HEK293 (cell line): Measurements from ENCODE around the gene EFHC1.

ENCODE experiments used
- AEBP2 ChIP-seq: fragments of 450-650 bp; formaldehyde crosslinking; IDR thresholded peaks from 2 replicates; pipeline ENCODE4 v1.5.1; 2016; ENCODE audit warnings: missing biosample characterization, missing genetic modification characterization, borderline replicate concordance
- BCL11B ChIP-seq: fragments of 450-650 bp; formaldehyde crosslinking; IDR thresholded peaks from 2 replicates; pipeline ENCODE4 v1.5.1; 2016; ENCODE audit warnings: low read depth, missing biosample characterization, missing genetic modification characterization
- EGR2 ChIP-seq: fragments of 450-650 bp; formaldehyde crosslinking; IDR thresholded peaks from 2 replicates; pipeline ENCODE4 v1.5.1; 2016; ENCODE audit warnings: low read depth, missing biosample characterization, missing genetic modification characterization
- GFI1B ChIP-seq: fragments of 450-650 bp; formaldehyde crosslinking; IDR thresholded peaks from 2 replicates; pipeline ENCODE4 v1.5.1; 2016; ENCODE audit warnings: missing biosample characterization, missing genetic modification characterization
- IKZF3 ChIP-seq: fragments of 450-650 bp; IDR thresholded peaks from 2 replicates; pipeline ENCODE4 v1.5.0; 2018; ENCODE audit warnings: missing biosample characterization, mild to moderate bottlenecking, missing genetic modification characterization, moderate library complexity
- KLF17 ChIP-seq: fragments of 450-650 bp; formaldehyde crosslinking; IDR thresholded peaks from 2 replicates; pipeline ENCODE4 v1.5.1; 2016; ENCODE audit warnings: missing biosample characterization, missing genetic modification characterization
- KLF9 ChIP-seq: fragments of 450-650 bp; formaldehyde crosslinking; IDR thresholded peaks from 2 replicates; pipeline ENCODE4 v1.5.1; 2016; ENCODE audit warnings: missing biosample characterization, missing genetic modification characterization, low read depth
- PRDM1 ChIP-seq: fragments of 450-650 bp; formaldehyde crosslinking; IDR thresholded peaks from 2 replicates; pipeline ENCODE4; 2016; ENCODE audit warnings: missing biosample characterization, missing genetic modification characterization
- PRDM10 ChIP-seq: fragments of 450-650 bp; formaldehyde crosslinking; IDR thresholded peaks from 2 replicates; pipeline ENCODE4 v1.5.1; 2016; ENCODE audit warnings: missing biosample characterization, missing genetic modification characterization
- REPIN1 ChIP-seq: fragments of 450-650 bp; formaldehyde crosslinking; IDR thresholded peaks from 2 replicates; pipeline ENCODE4 v1.5.1; 2017; ENCODE audit warnings: missing biosample characterization, missing genetic modification characterization, low read depth
- REST ChIP-seq: fragments of 450-650 bp; formaldehyde crosslinking; IDR thresholded peaks from 2 replicates; pipeline ENCODE4 v1.5.1; 2016; ENCODE audit warnings: missing biosample characterization, missing genetic modification characterization
- SP7 ChIP-seq: fragments of 450-650 bp; formaldehyde crosslinking; IDR thresholded peaks from 2 replicates; pipeline ENCODE4 v1.5.1; 2016; ENCODE audit warnings: missing biosample characterization, missing genetic modification characterization
- TCF7L2 ChIP-seq: IDR thresholded peaks from 2 replicates; pipeline ENCODE4 v1.6.1; 2011; ENCODE audit warnings: low read depth, mild to moderate bottlenecking, inconsistent platforms, low read length, moderate library complexity, borderline replicate concordance
- ZBTB20 ChIP-seq: fragments of 450-650 bp; formaldehyde crosslinking; IDR thresholded peaks from 2 replicates; pipeline ENCODE4 v1.5.1; 2016; ENCODE audit warnings: missing biosample characterization, missing genetic modification characterization
- ZNF121 ChIP-seq: fragments of 450-650 bp; formaldehyde crosslinking; IDR thresholded peaks from 2 replicates; pipeline ENCODE4 v1.5.1; 2016; ENCODE audit warnings: missing biosample characterization, missing genetic modification characterization
- ZNF138 ChIP-seq: fragments of 450-650 bp; formaldehyde crosslinking; IDR thresholded peaks from 2 replicates; pipeline ENCODE4 v1.5.1; 2016; ENCODE audit warnings: missing biosample characterization, missing genetic modification characterization, borderline replicate concordance
- ZNF146 ChIP-seq: fragments of 450-650 bp; formaldehyde crosslinking; IDR thresholded peaks from 2 replicates; pipeline ENCODE4 v1.5.1; 2016; ENCODE audit warnings: missing biosample characterization, missing genetic modification characterization
- ZNF24 ChIP-seq: fragments of 450-650 bp; formaldehyde crosslinking; IDR thresholded peaks from 2 replicates; pipeline ENCODE4 v1.5.1; 2016; ENCODE audit warnings: missing biosample characterization, missing genetic modification characterization
- ZNF335 ChIP-seq: fragments of 450-650 bp; formaldehyde crosslinking; conservative IDR thresholded peaks from 2 replicates; pipeline ENCODE4 v1.5.1; 2016; ENCODE audit warnings: missing biosample characterization, missing genetic modification characterization
- ZNF341 ChIP-seq: fragments of 450-650 bp; formaldehyde crosslinking; IDR thresholded peaks from 2 replicates; pipeline ENCODE4; 2016; ENCODE audit warnings: low read depth, missing biosample characterization, missing genetic modification characterization
- ZNF398 ChIP-seq: fragments of 450-650 bp; formaldehyde crosslinking; IDR thresholded peaks from 2 replicates; pipeline ENCODE4 v1.5.1; 2017; ENCODE audit warnings: missing biosample characterization, missing genetic modification characterization
- ZNF416 ChIP-seq: fragments of 450-650 bp; formaldehyde crosslinking; IDR thresholded peaks from 2 replicates; pipeline ENCODE4 v1.5.1; 2016; ENCODE audit warnings: missing biosample characterization, missing genetic modification characterization
- ZNF549 ChIP-seq: fragments of 450-650 bp; IDR thresholded peaks from 2 replicates; pipeline ENCODE4 v1.5.1; 2018; ENCODE audit warnings: missing biosample characterization, missing genetic modification characterization, mild to moderate bottlenecking, inconsistent platforms, moderate library complexity
- ZNF560 ChIP-seq: fragments of 450-650 bp; formaldehyde crosslinking; IDR thresholded peaks from 2 replicates; pipeline ENCODE4 v1.5.1; 2017; ENCODE audit warnings: missing biosample characterization, missing genetic modification characterization, borderline replicate concordance
- ZNF561 ChIP-seq: fragments of 450-650 bp; IDR thresholded peaks from 2 replicates; pipeline ENCODE4 v1.5.1; 2018; ENCODE audit warnings: missing biosample characterization, missing genetic modification characterization, borderline replicate concordance
- ZNF600 ChIP-seq: fragments of 450-650 bp; formaldehyde crosslinking; IDR thresholded peaks from 2 replicates; pipeline ENCODE4 v1.5.1; 2016; ENCODE audit warnings: missing biosample characterization, missing genetic modification characterization
- ZNF76 ChIP-seq: fragments of 450-650 bp; formaldehyde crosslinking; IDR thresholded peaks from 2 replicates; pipeline ENCODE4; 2016; ENCODE audit warnings: low read depth, missing biosample characterization, missing genetic modification characterization, borderline replicate concordance
- ZNF843 ChIP-seq: fragments of 450-650 bp; formaldehyde crosslinking; IDR thresholded peaks from 2 replicates; pipeline ENCODE4 v1.5.1; 2016; ENCODE audit warnings: missing biosample characterization, missing genetic modification characterization

EFHC1 gene

GRCh38 chr6:52419809-52420667 lies at the start of gene EFHC1 (continued):
- TF ChIP-seq PRDM10 (peak; percentile 89), IKZF3 (tag by site-specific recombination) (peak; percentile 82), ZNF24 (tag by site-specific recombination) (peak; percentile 53; the same call in 1 of the 2 replicates), GFI1B (tag by site-specific recombination) (no peak), ZNF561 (tag by site-specific recombination) (0 out of 2 replicates have a peak, but pooled peaks have one; percentile 17), ZNF76 (tag by site-specific recombination) (no peak), ZNF600 (tag by site-specific recombination) (no peak), EGR2 (tag by site-specific recombination) (peak; percentile 90), REST (peak; percentile 29; the same call in 1 of the 2 replicates), TCF7L2 (no peak), PRDM1 (tag by site-specific recombination) (no peak), ZNF398 (tag by site-specific recombination) (no peak), ZNF560 (tag by site-specific recombination) (no peak), ZNF341 (tag by site-specific recombination) (no peak), ZNF138 (tag by site-specific recombination) (no peak), AEBP2 (tag by site-specific recombination) (no peak), ZNF335 (peak; percentile 98), ZNF549 (tag by site-specific recombination) (no peak), ZNF416 (tag by site-specific recombination) (no peak), ZNF843 (tag by site-specific recombination) (0 out of 2 replicates have a peak, but pooled peaks have one; percentile 48), ZNF121 (tag by site-specific recombination) (no peak), BCL11B (no peak), REPIN1 (tag by site-specific recombination) (peak; percentile 22; the same call in 1 of the 2 replicates), ZBTB20 (tag by site-specific recombination) (no peak), SP7 (tag by site-specific recombination) (peak; percentile 51), KLF9 (peak; percentile 99), KLF17 (peak; percentile 37; the same call in 1 of the 2 replicates), ZNF146 (tag by site-specific recombination) (no peak)
